Mononuclear cell (primary cell): ENCODE measurements around the gene UBASH3B. TPM values are rescaled to one million over a fixed set of nuclear protein-coding genes. Genes with fewer than 3 reads are reported as not detected.

ENCODE experiments used
- H3K27me3 ChIP-seq: 2 replicates; pipeline ENCODE4 v1.6.0; 2011; ENCODE audit warnings: low read length, control low read depth; ENCODE audit not compliant: insufficient read depth
- H3K4me1 ChIP-seq: 2 replicates; pipeline ENCODE4 v1.5.1; 2011; ENCODE audit warnings: mild to moderate bottlenecking, low read length, control low read depth; ENCODE audit not compliant: insufficient read depth
- H3K4me3 ChIP-seq: 2 replicates; pipeline ENCODE4 v1.5.1; 2011; ENCODE audit warnings: mild to moderate bottlenecking, low read length, moderate library complexity
- H3K9me3 ChIP-seq: 2 replicates; pipeline ENCODE4 v1.5.1; 2011; ENCODE audit warnings: low read depth, mild to moderate bottlenecking, control low read depth, low read length
- total RNA-seq: library from RNA; depleted of rRNA; stranded (reverse); fragments of >200 nt; gene quantifications from one replicate; pipeline ENCODE4 v1.2.3, GENCODE V29; 2012

Gene UBASH3B
- total RNA-seq, 1 donor: 16.3 TPM

- peaks cover 19% of the 10 kb centered on the region for H3K4me1 ChIP-seq
- no peaks in the 10 kb centered on the region for H3K9me3 ChIP-seq
- H3K27me3 ChIP-seq: no peaks in the 10 kb centered on the region
- no peak overlapping the region for H3K4me3 ChIP-seq
These were observed 25.5 kb downstream of the UBASH3B start for GRCh38 chr11:122681070-122681469.

- H3K4me3 ChIP-seq: no peak overlapping the region
- H3K4me1 ChIP-seq: peaks cover 12% of the 10 kb centered on the region
- H3K9me3 ChIP-seq: no peaks in the 10 kb centered on the region
- no peaks in the 10 kb centered on the region for H3K27me3 ChIP-seq
These were observed 26.2 kb downstream of the UBASH3B start for GRCh38 chr11:122681735-122682134.

- Histone ChIP-seq H3K4me3 (no peak overlapping the region), H3K27me3 (no peaks in the 10 kb centered on the region), H3K9me3 (no peaks in the 10 kb centered on the region), H3K4me1 (peaks cover 19% of the 10 kb centered on the region)
These were observed 26.9 kb downstream of the UBASH3B start for GRCh38 chr11:122682464-122682863.

GRCh38 chr11:122685041-122685440 is 29.5 kb downstream of the UBASH3B start:
- Histone ChIP-seq H3K9me3 (no peaks in the 10 kb centered on the region), H3K27me3 (no peaks in the 10 kb centered on the region)

GRCh38 chr11:122686111-122686510 is 30.6 kb downstream of the UBASH3B start:
- Histone ChIP-seq H3K27me3 (no peaks in the 10 kb centered on the region), H3K4me3 (no peak overlapping the region), H3K9me3 (no peaks in the 10 kb centered on the region), H3K4me1 (peaks cover 44% of the 10 kb centered on the region)

More at GRCh38 chr11:122685041-122685440, 29.5 kb downstream of the UBASH3B start:
- H3K4me3 ChIP-seq: no peak overlapping the region
- peaks cover 36% of the 10 kb centered on the region for H3K4me1 ChIP-seq

GRCh38 chr11:122690384-122690783 is 34.9 kb downstream of the UBASH3B start:
- Histone ChIP-seq H3K27me3 (no peaks in the 10 kb centered on the region), H3K4me1 (peaks cover 72% of the 10 kb centered on the region), H3K9me3 (no peaks in the 10 kb centered on the region), H3K4me3 (no peak overlapping the region)

- H3K4me3 ChIP-seq: no peak overlapping the region
- peaks cover 74% of the 10 kb centered on the region for H3K4me1 ChIP-seq
- no peaks in the 10 kb centered on the region for H3K9me3 ChIP-seq
- no peaks in the 10 kb centered on the region for H3K27me3 ChIP-seq
These were observed 35.5 kb downstream of the UBASH3B start for GRCh38 chr11:122690801-122691548.

GRCh38 chr11:122691549-122692150 is 36.1 kb downstream of the UBASH3B start:
- no peak overlapping the region for H3K4me3 ChIP-seq
- peaks cover 81% of the 10 kb centered on the region for H3K4me1 ChIP-seq
- H3K27me3 ChIP-seq: no peaks in the 10 kb centered on the region
- H3K9me3 ChIP-seq: no peaks in the 10 kb centered on the region

GRCh38 chr11:122692444-122692843 is 36.9 kb downstream of the UBASH3B start:
- Histone ChIP-seq H3K9me3 (no peaks in the 10 kb centered on the region), H3K27me3 (no peaks in the 10 kb centered on the region), H3K4me3 (no peak overlapping the region), H3K4me1 (peaks cover 82% of the 10 kb centered on the region)

GRCh38 chr11:122695076-122695615 is 39.6 kb downstream of the UBASH3B start:
- Histone ChIP-seq H3K9me3 (no peaks in the 10 kb centered on the region), H3K4me3 (no peak overlapping the region), H3K27me3 (no peaks in the 10 kb centered on the region), H3K4me1 (peaks cover 91% of the 10 kb centered on the region)

GRCh38 chr11:122696662-122697061 is 41.1 kb downstream of the UBASH3B start:
- H3K4me3 ChIP-seq: no peak overlapping the region
- H3K4me1 ChIP-seq: peaks cover 82% of the 10 kb centered on the region

GRCh38 chr11:122697636-122698167 is 42.2 kb downstream of the UBASH3B start:
- Histone ChIP-seq H3K4me1 (peaks cover 72% of the 10 kb centered on the region), H3K9me3 (no peaks in the 10 kb centered on the region), H3K27me3 (no peaks in the 10 kb centered on the region), H3K4me3 (no peak overlapping the region)

More at GRCh38 chr11:122696662-122697061, 41.1 kb downstream of the UBASH3B start:
- Histone ChIP-seq H3K9me3 (no peaks in the 10 kb centered on the region), H3K27me3 (no peaks in the 10 kb centered on the region)

- no peak overlapping the region for H3K4me3 ChIP-seq
These were observed 42.9 kb downstream of the UBASH3B start for GRCh38 chr11:122698392-122698791.

GRCh38 chr11:122700666-122701065 is 45.1 kb downstream of the UBASH3B start:
- H3K4me3 ChIP-seq: no peak overlapping the region
- no peaks in the 10 kb centered on the region for H3K9me3 ChIP-seq
- no peaks in the 10 kb centered on the region for H3K27me3 ChIP-seq
- H3K4me1 ChIP-seq: peaks cover 49% of the 10 kb centered on the region

More at GRCh38 chr11:122698392-122698791, 42.9 kb downstream of the UBASH3B start:
- no peaks in the 10 kb centered on the region for H3K27me3 ChIP-seq
- H3K9me3 ChIP-seq: no peaks in the 10 kb centered on the region
- H3K4me1 ChIP-seq: peaks cover 70% of the 10 kb centered on the region

GRCh38 chr11:122701143-122701542 is 45.6 kb downstream of the UBASH3B start:
- H3K9me3 ChIP-seq: no peaks in the 10 kb centered on the region
- H3K4me1 ChIP-seq: peaks cover 44% of the 10 kb centered on the region
- H3K27me3 ChIP-seq: no peaks in the 10 kb centered on the region
- H3K4me3 ChIP-seq: no peak overlapping the region
